HEK293 (cell line): ENCODE data around the gene PKD2.

ENCODE experiments used
- CTCF ChIA-PET: fragments of 350-600 bp; formaldehyde crosslinking; extraction: SDS; loops from one replicate; lab custom pipeline; 2021; ENCODE audit warnings: antibody characterized with exemption; lab: Yijun Ruan, JAX
- POLR2A ChIA-PET: fragments of 300-600 bp; formaldehyde crosslinking; extraction: SDS; loops from one replicate; lab custom pipeline; 2020; ENCODE audit warnings: antibody characterized with exemption, inconsistent platforms; lab: Yijun Ruan, JAX
- H3K27ac ChIP-seq: fragments of 200-500 bp; sonication (Bioruptor generic); 2 replicates; pipeline ENCODE4 v1.5.1; 2014; ENCODE audit warnings: low read depth, low read length, control low read depth, inconsistent platforms; ENCODE audit errors: extremely low read depth
- H3K36me3 ChIP-seq, 2 experiments: fragments of 200-500 bp in 1 of 2; sonication (Bioruptor generic) in 1 of 2; 1 replicate in 1 of 2; 2 replicates in 1 of 2; pipeline ENCODE4 v1.5.1; 2014 to 2017; ENCODE audit warnings: inconsistent platforms in 2 of 2, low read length in 2 of 2; ENCODE audit not compliant: control insufficient read depth in 2 of 2, insufficient read depth in 1 of 2
- H3K4me1 ChIP-seq: fragments of 200-500 bp; sonication (Bioruptor generic); 2 replicates; pipeline ENCODE4 v1.5.1; 2014; ENCODE audit warnings: mild to moderate bottlenecking, low read length, inconsistent platforms; ENCODE audit not compliant: control insufficient read depth, insufficient read depth
- H3K4me3 ChIP-seq: 2 replicates; pipeline ENCODE4 v1.5.1; 2011; ENCODE audit warnings: low read depth, mild to moderate bottlenecking, control low read depth, low read length, moderate library complexity
- H3K9me3 ChIP-seq: fragments of 200-500 bp; sonication (Bioruptor generic); 2 replicates; pipeline ENCODE4 v1.5.1; 2014; ENCODE audit warnings: low read depth, low read length, inconsistent platforms; ENCODE audit not compliant: control insufficient read depth, insufficient read depth
- ATF2 ChIP-seq: fragments of 450-650 bp; formaldehyde crosslinking; IDR thresholded peaks from 2 replicates; pipeline ENCODE4 v1.5.1; 2016; ENCODE audit warnings: missing biosample characterization, missing genetic modification characterization, low read depth
- HOXA7 ChIP-seq: sonication (generic); formaldehyde crosslinking; IDR thresholded peaks from 2 replicates; pipeline ENCODE4 v1.8.1; 2022; ENCODE audit warnings: missing genetic modification reagents, borderline replicate concordance
- KLF1 ChIP-seq: fragments of 450-650 bp; formaldehyde crosslinking; IDR thresholded peaks from 2 replicates; pipeline ENCODE4 v1.5.1; 2016; ENCODE audit warnings: missing biosample characterization, missing genetic modification characterization
- KLF10 ChIP-seq: fragments of 450-650 bp; IDR thresholded peaks from 2 replicates; pipeline ENCODE4 v1.5.1; 2018; ENCODE audit warnings: missing biosample characterization, mild to moderate bottlenecking, missing genetic modification characterization
- KLF8 ChIP-seq: fragments of 450-650 bp; formaldehyde crosslinking; IDR thresholded peaks from 2 replicates; pipeline ENCODE4 v1.5.1; 2016; ENCODE audit warnings: missing biosample characterization, missing genetic modification characterization
- MEIS1 ChIP-seq: sonication (generic); formaldehyde crosslinking; IDR thresholded peaks from 2 replicates; pipeline ENCODE4 v1.8.1; 2022; ENCODE audit warnings: missing genetic modification reagents, mild to moderate bottlenecking, borderline replicate concordance
- OSR2 ChIP-seq: fragments of 450-650 bp; formaldehyde crosslinking; IDR thresholded peaks from 2 replicates; pipeline ENCODE4 v1.5.1; 2016; ENCODE audit warnings: missing biosample characterization, missing genetic modification characterization
- OVOL3 ChIP-seq: fragments of 450-650 bp; formaldehyde crosslinking; IDR thresholded peaks from 2 replicates; pipeline ENCODE4 v1.5.1; 2016; ENCODE audit warnings: missing biosample characterization, missing genetic modification characterization
- PRDM1 ChIP-seq: fragments of 450-650 bp; formaldehyde crosslinking; IDR thresholded peaks from 2 replicates; pipeline ENCODE4; 2016; ENCODE audit warnings: missing biosample characterization, missing genetic modification characterization
- SALL2 ChIP-seq: fragments of 450-650 bp; formaldehyde crosslinking; IDR thresholded peaks from 2 replicates; pipeline ENCODE4 v1.5.0; 2017; ENCODE audit warnings: missing biosample characterization, mild to moderate bottlenecking, missing genetic modification characterization, borderline replicate concordance
- SP7 ChIP-seq: fragments of 450-650 bp; formaldehyde crosslinking; IDR thresholded peaks from 2 replicates; pipeline ENCODE4 v1.5.1; 2016; ENCODE audit warnings: missing biosample characterization, missing genetic modification characterization
- WT1 ChIP-seq: fragments of 450-650 bp; formaldehyde crosslinking; IDR thresholded peaks from 2 replicates; pipeline ENCODE4 v1.5.1; 2016; ENCODE audit warnings: missing biosample characterization, missing genetic modification characterization
- ZEB2 ChIP-seq: fragments of 450-650 bp; formaldehyde crosslinking; IDR thresholded peaks from 2 replicates; pipeline ENCODE4 v1.5.1; 2016; ENCODE audit warnings: missing biosample characterization, missing genetic modification characterization
- ZFP69B ChIP-seq: fragments of 450-650 bp; formaldehyde crosslinking; IDR thresholded peaks from 2 replicates; pipeline ENCODE4 v1.5.1; 2016; ENCODE audit warnings: missing biosample characterization, missing genetic modification characterization
- ZNF184 ChIP-seq: fragments of 450-650 bp; IDR thresholded peaks from 2 replicates; pipeline ENCODE4 v1.5.1; 2018; ENCODE audit warnings: missing biosample characterization, mild to moderate bottlenecking, missing genetic modification characterization
- ZNF202 ChIP-seq: fragments of 450-650 bp; formaldehyde crosslinking; IDR thresholded peaks from 2 replicates; pipeline ENCODE4 v1.5.1; 2016; ENCODE audit warnings: missing biosample characterization, missing genetic modification characterization, borderline replicate concordance
- ZNF221 ChIP-seq: fragments of 450-650 bp; formaldehyde crosslinking; IDR thresholded peaks from 2 replicates; pipeline ENCODE4 v1.5.1; 2017; ENCODE audit warnings: missing biosample characterization, missing genetic modification characterization, borderline replicate concordance
- ZNF24 ChIP-seq: fragments of 450-650 bp; formaldehyde crosslinking; IDR thresholded peaks from 2 replicates; pipeline ENCODE4 v1.5.1; 2016; ENCODE audit warnings: missing biosample characterization, missing genetic modification characterization
- ZNF292 ChIP-seq: fragments of 450-650 bp; formaldehyde crosslinking; IDR thresholded peaks from 2 replicates; pipeline ENCODE4 v1.5.1; 2016; ENCODE audit warnings: low read depth, missing biosample characterization, missing genetic modification characterization, borderline replicate concordance
- ZNF426 ChIP-seq: fragments of 450-650 bp; formaldehyde crosslinking; IDR thresholded peaks from 2 replicates; pipeline ENCODE4 v1.5.1; 2017; ENCODE audit warnings: missing biosample characterization, missing genetic modification characterization, mild to moderate bottlenecking, inconsistent platforms, moderate library complexity
- ZNF529 ChIP-seq: fragments of 450-650 bp; formaldehyde crosslinking; IDR thresholded peaks from 2 replicates; pipeline ENCODE4 v1.5.1; 2017; ENCODE audit warnings: missing genetic modification characterization, missing biosample characterization; ENCODE audit not compliant: insufficient replicate concordance
- ZNF555 ChIP-seq: fragments of 450-650 bp; formaldehyde crosslinking; conservative IDR thresholded peaks from 2 replicates; pipeline ENCODE4 v1.5.1; 2017; ENCODE audit warnings: missing biosample characterization, mild to moderate bottlenecking, missing genetic modification characterization, inconsistent platforms
- ZNF585B ChIP-seq: fragments of 450-650 bp; formaldehyde crosslinking; IDR thresholded peaks from 2 replicates; pipeline ENCODE4 v1.5.1; 2016; ENCODE audit warnings: missing biosample characterization, missing genetic modification characterization
- ZNF623 ChIP-seq: fragments of 450-650 bp; formaldehyde crosslinking; IDR thresholded peaks from 2 replicates; pipeline ENCODE4 v1.5.1; 2016; ENCODE audit warnings: missing biosample characterization, missing genetic modification characterization
- ZNF76 ChIP-seq: fragments of 450-650 bp; formaldehyde crosslinking; IDR thresholded peaks from 2 replicates; pipeline ENCODE4; 2016; ENCODE audit warnings: low read depth, missing biosample characterization, missing genetic modification characterization, borderline replicate concordance
- ZNF791 ChIP-seq: fragments of 450-650 bp; formaldehyde crosslinking; IDR thresholded peaks from 2 replicates; pipeline ENCODE4 v1.5.1; 2016; ENCODE audit warnings: missing biosample characterization, missing genetic modification characterization
- ZSCAN16 ChIP-seq: fragments of 450-650 bp; formaldehyde crosslinking; IDR thresholded peaks from 2 replicates; pipeline ENCODE4 v1.5.1; 2016; ENCODE audit warnings: missing biosample characterization, missing genetic modification characterization
- TF ChIP-seq, protein P1 (sequence below): IDR thresholded peaks from 2 replicates; pipeline ENCODE4 v1.6.1; 2011; ENCODE audit warnings: mild to moderate bottlenecking, low read depth, low read length, borderline replicate concordance
- TF ChIP-seq, protein P2 (sequence below): fragments of 450-650 bp; formaldehyde crosslinking; IDR thresholded peaks from 2 replicates; pipeline ENCODE4 v1.5.1; 2016; ENCODE audit warnings: missing biosample characterization, missing genetic modification characterization

Gene PKD2

GRCh38 chr4:88062843-88063242 is 55.4 kb downstream of the PKD2 start:
- Histone ChIP-seq H3K36me3 (peaks cover 9 to 68% of the 10 kb centered on the region in 2 experiments; a peak in 2 of 3 replicates), H3K9me3 (no peaks in the 10 kb centered on the region), H3K4me1 (no peaks in the 10 kb centered on the region), H3K27ac (no peak overlapping the region), H3K4me3 (no peak overlapping the region)
- TF ChIP-seq ZSCAN16 (tag by site-specific recombination) (no peak), ZNF76 (tag by site-specific recombination) (no peak), ZNF791 (tag by site-specific recombination) (no peak), WT1 (no peak), MEIS1 (CRISPR knock-in tag) (no peak), ZNF24 (tag by site-specific recombination) (no peak), KLF10 (tag by site-specific recombination) (no peak), ZNF555 (no peak), PRDM1 (no peak), KLF1 (tag by site-specific recombination) (no peak), SP7 (tag by site-specific recombination) (no peak), KLF8 (no peak)
- ChIA-PET POLR2A (interaction anchor here (0.6 kb wide), 1 partner anchor 68 kb away, joined by 4 read pairs; no protein-coding TSS in a partner anchor), CTCF (no interaction called here)

GRCh38 chr4:88063634-88064296 is 56.3 kb downstream of the PKD2 start:
- no peaks in the 10 kb centered on the region for H3K4me1 ChIP-seq
- no peaks in the 10 kb centered on the region for H3K9me3 ChIP-seq
- H3K4me3 ChIP-seq: no peak overlapping the region
- POLR2A ChIA-PET: no interaction called here
- no peak overlapping the region for H3K27ac ChIP-seq
- TF ChIP-seq ZNF529 (tag by site-specific recombination) (no peak), ZNF292 (tag by site-specific recombination) (no peak), SP7 (tag by site-specific recombination) (no peak), OVOL3 (tag by site-specific recombination) (no peak), SALL2 (tag by site-specific recombination) (no peak), ZFP69B (no peak), ZNF221 (tag by site-specific recombination) (no peak), ZEB2 (tag by site-specific recombination) (no peak), ZNF585B (no peak), HOXA7 (CRISPR knock-in tag) (no peak), ZNF623 (tag by site-specific recombination) (no peak), ZNF184 (no peak), ZNF202 (tag by site-specific recombination) (no peak), ATF2 (tag by site-specific recombination) (no peak), ZNF426 (no peak), OSR2 (tag by site-specific recombination) (no peak)
- TF ChIP-seq, protein P1, sequence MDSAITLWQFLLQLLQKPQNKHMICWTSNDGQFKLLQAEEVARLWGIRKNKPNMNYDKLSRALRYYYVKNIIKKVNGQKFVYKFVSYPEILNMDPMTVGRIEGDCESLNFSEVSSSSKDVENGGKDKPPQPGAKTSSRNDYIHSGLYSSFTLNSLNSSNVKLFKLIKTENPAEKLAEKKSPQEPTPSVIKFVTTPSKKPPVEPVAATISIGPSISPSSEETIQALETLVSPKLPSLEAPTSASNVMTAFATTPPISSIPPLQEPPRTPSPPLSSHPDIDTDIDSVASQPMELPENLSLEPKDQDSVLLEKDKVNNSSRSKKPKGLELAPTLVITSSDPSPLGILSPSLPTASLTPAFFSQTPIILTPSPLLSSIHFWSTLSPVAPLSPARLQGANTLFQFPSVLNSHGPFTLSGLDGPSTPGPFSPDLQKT: no peak
- TF ChIP-seq, protein P2, sequence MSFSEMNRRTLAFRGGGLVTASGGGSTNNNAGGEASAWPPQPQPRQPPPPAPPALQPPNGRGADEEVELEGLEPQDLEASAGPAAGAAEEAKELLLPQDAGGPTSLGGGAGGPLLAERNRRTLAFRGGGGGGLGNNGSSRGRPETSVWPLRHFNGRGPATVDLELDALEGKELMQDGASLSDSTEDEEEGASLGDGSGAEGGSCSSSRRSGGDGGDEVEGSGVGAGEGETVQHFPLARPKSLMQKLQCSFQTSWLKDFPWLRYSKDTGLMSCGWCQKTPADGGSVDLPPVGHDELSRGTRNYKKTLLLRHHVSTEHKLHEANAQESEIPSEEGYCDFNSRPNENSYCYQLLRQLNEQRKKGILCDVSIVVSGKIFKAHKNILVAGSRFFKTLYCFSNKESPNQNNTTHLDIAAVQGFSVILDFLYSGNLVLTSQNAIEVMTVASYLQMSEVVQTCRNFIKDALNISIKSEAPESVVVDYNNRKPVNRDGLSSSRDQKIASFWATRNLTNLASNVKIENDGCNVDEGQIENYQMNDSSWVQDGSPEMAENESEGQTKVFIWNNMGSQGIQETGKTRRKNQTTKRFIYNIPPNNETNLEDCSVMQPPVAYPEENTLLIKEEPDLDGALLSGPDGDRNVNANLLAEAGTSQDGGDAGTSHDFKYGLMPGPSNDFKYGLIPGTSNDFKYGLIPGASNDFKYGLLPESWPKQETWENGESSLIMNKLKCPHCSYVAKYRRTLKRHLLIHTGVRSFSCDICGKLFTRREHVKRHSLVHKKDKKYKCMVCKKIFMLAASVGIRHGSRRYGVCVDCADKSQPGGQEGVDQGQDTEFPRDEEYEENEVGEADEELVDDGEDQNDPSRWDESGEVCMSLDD: no peak
- peaks cover 17 to 76% of the 10 kb centered on the region in 2 experiments for H3K36me3 ChIP-seq
- CTCF ChIA-PET: interaction anchor here (1.2 kb wide), 1 partner anchor 31 kb away, joined by 3 read pairs; no protein-coding TSS in a partner anchor
